HG03196 (cell line): ENCODE measurements around the gene CCNL1.

Experiments used
- ATAC-seq: cut with Tn5 transposase; IDR thresholded peaks from one replicate; pipeline ENCODE4 v1.9.1; 2021; ENCODE audit not compliant: unreplicated experiment

CCNL1 gene

DNA sequence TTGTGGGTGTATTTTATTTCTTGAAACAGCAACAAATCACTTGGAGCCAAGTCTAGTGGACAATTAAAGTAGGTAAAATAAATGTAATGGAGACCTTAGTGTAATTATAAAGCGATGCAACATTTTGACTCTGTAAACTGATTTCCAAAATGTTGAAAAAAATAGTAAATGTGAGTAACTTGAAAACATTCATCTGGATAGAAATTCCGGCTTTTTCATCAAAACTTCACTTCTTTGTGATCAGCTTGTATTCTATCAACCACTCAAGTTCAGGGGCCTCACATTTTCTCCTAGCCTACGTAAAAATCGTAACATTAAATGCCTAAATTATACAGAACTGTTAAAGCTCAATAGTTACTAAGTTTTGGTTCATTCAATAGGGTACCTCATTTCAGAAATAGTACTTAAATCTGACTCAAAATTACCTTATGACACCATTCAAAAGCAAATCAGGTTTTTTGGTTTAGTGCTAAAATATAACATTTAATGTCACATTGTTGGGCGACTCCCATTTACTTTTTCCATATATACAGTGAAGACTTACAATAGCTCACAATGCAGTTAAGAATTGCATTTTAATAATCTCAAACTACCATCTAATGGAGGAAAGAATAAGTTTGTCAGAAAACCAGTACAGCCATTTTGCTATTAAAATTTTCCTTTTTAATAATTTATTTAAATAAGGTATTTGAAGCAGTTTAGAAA, 12.7 kb downstream of the CCNL1 start:
- ATAC-seq = no peak

DNA sequence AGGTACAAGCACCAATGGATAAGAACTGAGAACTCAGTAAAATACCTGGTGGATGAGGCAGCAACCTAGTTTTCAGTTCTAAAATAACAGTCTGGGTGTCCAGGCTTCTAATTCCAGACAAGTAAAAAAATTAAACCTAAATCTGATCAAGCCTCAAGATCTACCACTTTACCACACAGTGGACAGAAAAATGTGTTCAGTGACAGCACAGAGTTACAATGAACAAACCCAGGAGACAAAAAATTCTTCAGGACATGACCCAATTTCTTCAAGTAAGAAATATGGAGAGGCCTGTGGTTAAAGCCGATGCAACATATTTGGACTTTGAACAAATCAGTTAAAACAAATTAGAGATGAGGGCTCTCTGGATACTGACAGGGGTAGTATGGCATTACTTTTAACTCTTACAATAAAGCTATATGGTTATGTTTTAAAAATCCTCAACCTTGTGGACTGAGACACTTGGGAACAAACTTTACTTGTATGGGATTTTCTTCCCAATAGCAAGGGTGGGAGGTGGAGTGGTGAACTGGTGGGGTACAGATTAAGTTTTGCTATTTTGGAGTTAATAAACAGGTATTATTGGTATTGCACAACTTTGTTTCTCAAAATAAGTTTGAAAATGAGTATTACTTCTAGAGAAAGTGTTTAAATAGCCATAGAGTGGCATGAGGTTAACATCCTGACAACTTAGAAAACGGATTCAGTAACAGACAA, 14.2 kb downstream of the CCNL1 start:
- no peak for ATAC-seq

DNA sequence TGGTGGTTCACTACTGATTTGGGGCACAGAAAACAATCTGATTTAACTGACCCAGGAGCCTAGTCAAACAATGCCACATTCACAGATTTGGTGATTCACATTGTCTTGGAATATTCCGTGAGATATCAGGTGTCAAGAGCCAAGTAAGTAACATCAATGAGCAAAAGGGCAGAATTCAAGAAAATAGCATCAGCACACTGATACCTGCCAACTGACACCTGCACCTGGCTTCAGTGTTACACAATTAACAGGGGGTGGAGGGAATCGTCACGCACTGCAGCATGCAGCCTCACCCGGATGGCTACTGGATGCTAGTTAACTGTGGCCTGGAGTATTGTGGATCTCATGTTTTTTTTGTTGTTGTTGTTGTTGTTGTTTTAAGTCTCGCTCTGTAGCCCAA, 17.6 kb downstream of the CCNL1 start:
- ATAC-seq = no peak

DNA sequence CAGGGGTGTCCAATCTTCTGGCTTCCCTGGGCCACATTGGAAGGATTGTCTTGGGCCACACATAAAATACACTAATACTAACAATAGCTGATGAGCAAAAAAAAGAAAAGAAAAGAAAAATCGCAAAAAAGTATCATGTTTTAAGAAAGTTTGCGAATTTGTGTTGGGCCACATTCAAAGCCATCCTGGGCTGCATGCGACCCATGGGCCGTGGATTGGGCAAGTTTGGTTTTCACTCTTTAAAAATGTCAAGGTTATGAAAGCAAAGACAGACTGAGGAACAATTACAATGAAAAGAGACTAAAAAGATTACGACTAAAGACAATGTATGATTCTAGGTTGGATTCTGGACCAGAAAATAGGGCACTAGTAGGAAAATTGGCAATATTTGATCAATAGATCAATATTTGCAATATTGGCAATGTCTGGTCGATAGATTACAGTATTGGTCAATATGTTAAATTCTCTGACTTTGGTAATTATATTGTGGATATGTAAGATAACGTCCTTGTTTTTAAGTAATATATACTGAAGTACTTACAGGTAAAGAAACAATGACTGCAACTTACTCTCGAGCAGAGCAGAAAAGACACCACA, 19.9 kb downstream of the CCNL1 start:
- ATAC-seq = no peak

DNA sequence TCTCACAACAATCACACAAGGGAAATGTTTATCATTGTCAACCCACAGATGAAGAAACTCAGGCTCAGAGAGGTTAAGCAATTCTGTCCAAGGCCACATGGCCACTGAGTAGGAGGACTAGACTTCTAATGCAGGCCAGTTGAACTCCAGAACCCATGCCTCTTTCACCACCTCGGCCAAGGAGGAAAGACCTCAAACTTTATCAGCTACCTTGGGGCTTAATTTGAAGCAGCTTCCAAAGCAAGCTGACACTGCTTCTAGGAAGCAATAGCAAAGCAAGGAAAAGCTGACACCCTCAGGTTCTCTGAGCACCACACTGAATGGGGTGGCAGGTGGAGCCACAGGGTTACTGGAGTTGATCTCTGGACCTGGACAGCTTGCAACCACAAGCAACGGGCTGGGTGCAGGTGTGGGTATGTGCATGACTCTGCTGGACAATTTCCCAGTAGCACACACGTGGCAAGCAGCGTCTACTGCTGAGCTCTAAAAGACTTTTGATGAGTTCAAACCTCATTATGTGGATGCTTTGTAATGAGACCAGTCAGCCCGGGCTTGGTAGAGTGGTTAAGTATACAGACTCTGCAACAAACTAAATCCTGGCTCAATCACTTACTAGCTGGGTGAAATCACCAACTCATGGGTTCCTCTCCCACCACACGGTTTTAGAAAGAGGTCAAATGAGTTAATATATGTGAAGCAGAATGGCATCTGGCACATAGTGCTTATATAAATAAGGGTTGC, 23.1 kb downstream of the CCNL1 start:
- ATAC-seq = no peak

DNA sequence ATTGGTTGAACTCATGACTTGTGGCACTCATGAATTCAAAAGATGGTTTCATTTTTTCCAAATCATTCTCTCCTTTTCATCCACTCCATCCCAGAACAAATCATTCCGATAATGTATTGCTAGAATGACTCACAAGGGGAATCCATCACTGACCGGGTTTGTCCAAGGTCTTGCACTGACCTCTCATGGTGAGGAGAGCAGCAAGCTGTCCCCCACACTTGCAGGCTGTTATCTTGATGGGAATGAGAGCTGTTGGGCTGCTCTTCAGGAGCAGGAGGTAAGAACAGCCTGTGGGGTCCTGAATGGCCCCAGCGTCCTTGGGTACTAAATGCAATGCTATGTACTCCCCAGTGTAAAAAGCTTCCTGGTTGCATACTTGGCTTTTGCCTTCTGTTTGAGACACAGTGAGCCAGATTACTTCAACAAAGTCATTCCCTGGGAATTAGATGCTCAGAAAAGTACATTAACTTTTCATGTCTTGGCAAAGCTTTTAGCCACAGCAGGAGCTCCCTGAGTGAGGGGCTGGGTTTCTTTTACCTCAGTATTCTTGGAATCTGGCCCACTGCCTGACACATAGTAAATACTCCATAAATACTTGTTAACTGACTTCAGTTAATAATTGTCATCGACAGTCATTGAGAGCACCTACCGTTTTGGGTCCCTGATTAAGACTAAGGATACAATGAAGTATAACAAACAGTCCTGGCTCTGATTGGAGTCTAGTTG, 24.1 kb downstream of the CCNL1 start:
- no peak for ATAC-seq

DNA sequence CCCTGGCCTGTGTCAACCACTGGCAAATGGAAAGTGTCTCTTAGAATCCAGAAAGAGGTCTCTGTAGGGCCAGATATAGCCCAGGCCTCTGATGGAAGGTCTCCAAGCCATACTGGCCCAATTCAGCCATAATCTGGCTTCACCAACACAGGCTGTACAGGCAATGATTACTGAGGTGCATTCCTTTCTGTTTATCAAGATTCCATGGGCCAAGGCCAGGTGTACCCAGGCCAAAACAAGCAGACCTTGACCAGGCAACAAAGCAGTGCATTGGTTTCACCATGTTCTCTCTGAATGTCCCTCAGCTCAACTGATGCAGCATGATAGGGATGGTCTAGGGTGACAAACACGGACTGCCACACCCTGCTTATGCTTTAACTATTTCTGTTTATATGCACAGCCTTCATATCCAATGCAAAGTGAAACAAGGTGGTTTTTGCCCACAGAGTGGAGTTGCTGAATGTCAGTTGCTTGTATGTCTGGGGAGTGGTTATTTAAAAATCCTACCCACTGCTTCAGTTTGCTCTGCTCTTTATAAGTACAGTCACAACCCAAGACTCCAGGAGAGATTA, 25.2 kb downstream of the CCNL1 start:
- no peak for ATAC-seq

DNA sequence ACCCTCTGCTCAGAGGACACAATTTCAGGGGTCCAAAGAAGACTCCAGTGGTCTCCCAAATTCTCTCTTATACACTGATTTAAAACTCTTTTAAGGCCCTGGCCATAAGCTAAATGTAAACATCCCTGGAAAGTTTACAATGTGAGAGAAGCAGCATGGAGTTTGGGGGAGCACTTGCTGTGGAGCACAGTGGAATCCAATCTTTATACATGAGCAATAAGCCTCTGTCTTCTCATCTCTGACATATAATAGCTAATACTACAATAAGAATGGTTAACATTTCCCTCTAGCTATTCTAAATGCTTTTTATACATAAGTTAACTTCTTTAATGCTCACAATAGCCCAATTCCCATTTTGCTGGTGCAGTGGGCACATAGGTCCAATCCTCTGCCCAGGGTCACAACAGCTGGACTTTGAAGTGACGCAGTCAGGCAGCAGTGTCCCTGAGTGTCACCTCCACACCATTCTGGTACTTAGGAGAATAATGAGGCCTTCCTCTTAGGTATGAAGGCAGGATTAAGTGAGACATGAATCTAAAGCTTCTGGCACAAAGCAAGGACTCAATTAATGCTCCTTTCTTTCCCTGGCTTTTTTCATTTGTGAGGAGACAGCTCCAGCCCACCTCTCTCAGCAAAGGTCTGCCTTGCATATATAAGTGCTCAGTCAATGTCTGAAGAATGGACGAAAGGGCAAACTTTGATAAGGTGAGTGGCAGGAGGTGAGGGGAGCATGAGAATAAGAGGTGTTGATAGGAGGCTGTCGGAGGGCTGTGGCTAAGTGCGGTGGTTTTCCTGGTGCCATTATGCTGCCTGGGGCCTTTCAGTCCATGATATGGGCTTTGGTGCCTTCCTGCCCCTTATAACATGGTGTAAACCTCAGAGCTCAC, 26.3 kb downstream of the CCNL1 start:
- ATAC-seq = no peak

DNA sequence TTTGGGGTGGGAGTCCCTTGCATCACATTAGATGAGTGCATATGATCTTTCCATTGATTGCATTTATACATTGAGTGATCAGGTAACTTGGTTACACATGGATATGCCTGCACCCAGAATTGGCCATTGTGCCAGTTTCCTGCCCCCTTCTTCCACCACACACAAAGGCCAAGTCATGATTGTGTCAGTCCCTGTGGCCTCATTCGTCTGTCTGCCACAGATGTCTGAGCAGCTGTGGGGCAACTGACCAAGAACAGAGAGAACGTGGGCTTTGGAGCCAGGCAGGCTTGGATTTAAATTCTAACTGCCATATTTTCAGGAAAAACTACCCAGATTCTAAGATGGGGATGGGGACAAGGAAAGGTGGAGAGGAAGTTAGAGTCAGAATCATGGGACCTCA, 27.0 kb downstream of the CCNL1 start:
- no peak for ATAC-seq

DNA sequence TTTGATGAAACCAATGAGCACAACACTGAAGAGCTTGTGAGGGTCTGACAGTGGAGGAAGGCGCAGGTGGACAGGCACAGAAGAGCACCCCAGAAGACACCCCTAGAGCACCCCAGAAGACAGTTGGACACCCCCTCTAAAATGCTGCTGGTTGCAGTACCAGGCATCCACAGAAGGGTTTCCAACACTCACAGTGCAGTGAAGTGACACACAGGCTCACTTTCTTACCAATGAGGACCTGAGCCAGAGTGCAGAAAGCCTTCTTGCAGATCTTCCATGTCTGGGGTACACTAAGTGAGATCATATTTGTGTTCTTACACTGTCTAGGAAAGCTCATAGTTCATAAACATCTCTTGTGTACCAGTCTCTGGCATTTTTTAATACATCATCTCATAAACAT, 27.6 kb downstream of the CCNL1 start:
- ATAC-seq = no peak

DNA sequence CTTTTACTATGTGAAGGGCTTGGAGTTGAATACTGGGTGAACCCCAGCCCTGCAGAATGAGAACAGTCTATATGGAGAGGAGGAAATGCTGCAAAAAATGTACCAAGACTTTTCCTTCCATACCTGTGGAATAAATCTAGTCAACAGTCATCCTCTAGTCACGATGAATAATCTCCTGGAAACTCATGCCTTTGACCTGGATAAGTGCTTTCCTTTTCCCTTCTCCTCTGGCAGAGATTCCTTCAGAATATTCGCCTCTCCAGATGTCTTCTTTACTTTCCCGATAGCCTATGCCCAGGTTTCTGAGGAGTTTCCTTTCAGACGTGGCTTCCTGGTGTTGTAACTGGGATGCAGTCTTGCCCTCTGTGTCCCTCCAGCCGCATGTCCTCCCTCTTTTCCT, 28.1 kb downstream of the CCNL1 start:
- no peak for ATAC-seq

DNA sequence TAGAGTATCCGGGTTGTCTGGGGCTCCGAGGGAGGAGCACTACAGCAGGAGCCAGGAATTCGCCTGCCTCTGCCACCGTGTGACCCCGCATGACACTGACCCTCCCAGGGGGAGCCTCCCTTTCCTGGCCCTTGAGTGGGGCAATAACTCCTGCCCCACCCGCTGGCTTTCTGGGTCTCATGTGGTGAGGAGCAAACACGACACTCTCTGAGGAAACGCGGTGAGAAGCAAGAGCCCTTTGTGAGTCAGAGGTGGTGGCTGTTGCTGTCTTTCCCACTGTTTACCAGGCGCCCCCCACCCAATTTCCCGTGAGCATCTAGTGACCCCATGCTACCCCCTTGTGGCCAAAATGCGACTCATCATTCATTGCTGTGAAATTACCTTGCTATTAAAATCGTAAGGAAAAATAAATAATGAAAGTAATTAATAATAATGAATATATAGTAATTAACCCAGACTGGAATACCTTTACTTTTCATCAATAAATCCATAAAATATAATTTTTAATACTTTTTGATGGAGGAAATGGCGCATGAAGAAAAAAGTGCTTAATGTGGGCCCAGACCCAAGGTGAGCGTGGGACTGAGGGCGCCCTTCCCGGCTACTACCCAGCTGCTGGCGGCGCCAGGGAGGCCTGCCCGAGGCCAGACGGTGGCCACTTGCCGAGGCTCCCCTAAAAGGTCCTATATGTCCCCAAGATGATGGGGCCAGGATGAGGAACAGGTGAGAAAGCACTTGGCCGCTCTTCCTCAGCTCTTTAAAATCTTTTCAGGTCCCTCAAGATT, 29.3 kb downstream of the CCNL1 start:
- no peak for ATAC-seq

DNA sequence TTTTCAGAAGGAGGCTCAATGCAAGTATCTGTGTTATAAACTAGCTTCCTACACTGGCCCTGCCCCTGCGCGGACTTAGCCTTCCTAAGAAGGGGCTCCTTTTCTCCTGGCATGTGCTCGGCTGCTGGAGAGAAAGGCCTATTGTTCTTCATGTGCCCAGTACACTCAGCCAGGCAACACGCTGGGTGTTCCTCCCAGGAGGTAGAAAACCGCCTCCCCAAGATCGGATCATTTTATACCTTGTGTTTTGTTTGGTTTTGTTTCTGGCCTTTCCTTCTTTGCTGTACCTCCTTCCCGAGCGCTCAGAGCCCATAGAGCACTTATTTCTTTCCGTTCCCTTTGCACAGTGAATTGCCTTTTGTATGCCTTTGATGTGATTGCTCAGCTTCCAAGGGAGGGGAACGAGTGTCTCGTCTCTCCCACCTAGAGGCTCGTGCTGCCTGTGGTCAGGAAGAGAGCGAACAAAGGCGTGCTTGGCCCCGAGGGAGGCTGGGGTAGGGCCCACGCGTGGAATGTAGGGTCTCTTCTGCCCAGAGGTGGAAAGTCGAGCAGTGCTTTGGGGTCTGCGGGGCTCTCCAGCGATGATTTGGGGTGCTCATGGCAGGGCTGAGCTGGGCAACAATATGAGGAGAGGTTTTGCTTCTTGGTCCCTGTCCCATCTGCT, 30.0 kb downstream of the CCNL1 start:
- no peak for ATAC-seq

DNA sequence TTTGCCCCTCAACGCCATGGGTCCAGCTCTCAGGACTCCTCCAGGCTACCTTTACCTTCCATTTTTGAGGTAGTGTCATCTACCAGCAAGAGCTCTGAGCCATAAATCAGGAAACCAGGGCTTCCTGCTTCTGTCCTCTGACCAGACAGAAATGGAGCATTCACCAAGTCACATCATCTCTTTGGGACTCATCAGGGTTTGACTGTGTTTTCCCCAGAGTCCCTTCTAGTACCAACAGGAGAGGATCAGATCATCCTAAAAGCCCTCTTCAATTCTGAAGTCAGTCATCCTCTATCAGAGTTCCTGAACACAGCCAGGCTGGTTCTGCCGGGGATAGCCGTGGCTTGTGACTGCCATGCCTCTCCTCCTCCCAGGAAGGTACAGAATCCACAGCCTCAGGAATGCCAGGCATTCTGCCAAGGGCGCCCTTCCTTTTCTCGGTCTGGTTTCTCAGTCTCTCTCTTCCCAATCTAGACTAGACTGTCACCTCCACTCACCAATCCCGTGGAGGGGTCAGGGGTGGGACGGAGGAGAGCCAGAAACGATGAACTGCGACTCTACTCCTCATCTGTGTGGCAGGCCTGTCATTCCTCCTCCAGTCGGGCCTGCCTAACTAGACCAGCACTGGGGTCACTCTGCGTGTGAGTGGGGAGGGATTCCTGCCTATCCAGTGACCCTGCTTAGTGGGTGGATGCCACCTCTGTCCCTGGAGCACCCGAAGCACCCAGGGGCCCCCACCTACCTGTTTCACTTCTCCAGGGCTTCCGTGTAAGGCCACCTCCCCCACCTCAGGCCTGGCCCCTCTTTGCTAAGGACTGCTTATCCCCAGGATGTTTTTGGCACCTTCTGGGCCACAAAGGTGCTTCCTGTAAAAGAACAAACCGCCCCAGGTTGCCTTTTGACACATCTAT, 30.9 kb downstream of the CCNL1 start:
- ATAC-seq = peak; percentile 13

DNA sequence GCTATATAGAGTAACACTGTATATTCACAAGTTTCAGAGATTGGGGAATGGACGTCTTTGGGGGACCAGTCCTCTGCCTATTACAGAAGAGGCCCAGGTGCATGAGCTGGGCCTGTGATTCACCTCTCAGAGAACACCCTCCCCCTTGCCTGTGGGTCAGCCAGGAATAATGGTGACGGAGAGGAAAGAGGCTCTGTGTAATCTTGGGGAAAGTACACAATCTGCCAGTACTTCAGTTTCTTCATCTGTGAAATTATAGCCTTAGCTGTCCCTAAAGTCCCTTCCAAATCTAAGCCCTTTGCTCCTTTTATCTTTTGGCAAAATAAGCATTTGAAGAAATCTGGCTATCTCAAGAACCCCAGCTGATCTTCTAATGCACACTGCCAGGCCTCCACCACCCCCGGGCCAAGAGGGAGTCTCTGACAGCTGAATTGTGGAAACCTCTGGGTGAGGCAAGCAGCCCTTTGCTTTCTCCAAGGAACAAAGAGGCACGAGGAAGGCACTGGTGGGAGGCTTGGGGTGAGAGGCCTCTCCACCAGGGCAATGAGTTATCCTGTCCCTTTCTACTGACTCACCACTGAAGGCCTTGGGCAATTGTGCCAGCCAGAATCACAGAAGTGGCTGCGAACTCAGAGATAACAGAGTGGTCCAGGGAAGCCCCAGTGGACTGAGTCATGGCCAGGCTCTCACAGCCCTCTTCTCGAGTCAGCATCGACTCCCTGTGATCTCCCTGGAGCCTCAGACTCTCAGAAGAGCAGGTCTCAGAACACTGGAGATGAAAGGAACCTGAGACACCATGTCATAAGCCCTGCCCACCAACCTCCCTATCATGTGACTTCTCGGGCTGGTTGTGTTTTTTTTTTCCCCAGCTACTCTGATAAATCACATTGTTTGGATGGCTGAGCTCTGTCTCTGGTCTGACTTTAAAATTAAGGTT, 31.8 kb downstream of the CCNL1 start:
- peak; percentile 55 for ATAC-seq

DNA sequence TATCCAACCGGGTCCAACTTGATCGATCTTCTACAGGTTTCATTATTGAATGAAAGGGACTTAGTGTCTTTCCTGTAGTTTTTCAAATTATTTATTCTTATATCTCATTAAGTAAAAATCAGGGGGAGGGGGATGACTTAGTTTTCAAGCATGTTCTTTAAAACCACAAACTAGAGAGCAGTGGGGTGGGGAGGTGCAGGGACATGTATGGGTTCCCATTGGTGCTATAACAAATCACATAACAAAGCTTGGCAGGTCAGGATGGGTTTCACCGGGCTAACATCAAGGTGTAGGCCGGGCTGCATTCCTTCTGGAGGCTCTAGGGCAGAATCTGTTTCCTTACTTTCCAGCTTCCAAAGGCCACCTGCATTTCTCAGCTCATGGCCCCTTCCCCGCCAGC, 32.7 kb downstream of the CCNL1 start:
- ATAC-seq = no peak
